Measurements from ENCODE around the gene PLXDC2. TPM values are rescaled to one million over a fixed set of nuclear protein-coding genes. Genes with fewer than 3 reads are reported as not detected.

The PLXDC2 gene
- total RNA-seq, 1 donor from 2014 or later, result 1.3 TPM

GRCh38 chr10:20142311-20142710 lies 326.1 kb downstream of the PLXDC2 start:
- DNase-seq (ENCODE audit: low read depth), result no peak
- no peak for TF ChIP-seq CTCF (IDR thresholded peaks at IDR 0.05; ENCODE audit: insufficient read depth, low read length, severe bottlenecking)
- no peak for FAIRE-seq
- H3K4me3 ChIP-seq (ENCODE audit: low read depth, low read length), result no peak overlapping the region
- no peaks in the 10 kb centered on the region for H3K36me3 ChIP-seq (ENCODE audit: control insufficient read depth, insufficient read depth, low read length)
- H3K27me3 ChIP-seq (ENCODE audit: control insufficient read depth, insufficient read depth, low read length), result no peaks in the 10 kb centered on the region

- DNase-seq (ENCODE audit: low read depth), result peak; percentile 64
- Histone ChIP-seq H3K4me3 (ENCODE audit: low read depth, low read length) (no peak overlapping the region), H3K36me3 (ENCODE audit: control insufficient read depth, insufficient read depth, low read length) (no peaks in the 10 kb centered on the region), H3K27me3 (ENCODE audit: control insufficient read depth, insufficient read depth, low read length) (no peaks in the 10 kb centered on the region)
- FAIRE-seq, result no peak
- TF ChIP-seq CTCF (IDR thresholded peaks at IDR 0.05; ENCODE audit: insufficient read depth, low read length, severe bottlenecking), result no peak
Measured at GRCh38 chr10:20144268-20144667, 328.0 kb downstream of the PLXDC2 start.

GRCh38 chr10:20146004-20146403 lies 329.8 kb downstream of the PLXDC2 start:
- Histone ChIP-seq H3K36me3 (ENCODE audit: control insufficient read depth, insufficient read depth, low read length) (no peaks in the 10 kb centered on the region), H3K27me3 (ENCODE audit: control insufficient read depth, insufficient read depth, low read length) (no peaks in the 10 kb centered on the region), H3K4me3 (ENCODE audit: low read depth, low read length) (no peak overlapping the region)
- FAIRE-seq (no peak), DNase-seq (ENCODE audit: low read depth) (no peak)
- TF ChIP-seq CTCF (IDR thresholded peaks at IDR 0.05; ENCODE audit: insufficient read depth, low read length, severe bottlenecking), result no peak

GRCh38 chr10:20147684-20148083 lies 331.5 kb downstream of the PLXDC2 start:
- no peak for DNase-seq (ENCODE audit: low read depth)
- Histone ChIP-seq H3K36me3 (ENCODE audit: control insufficient read depth, insufficient read depth, low read length) (no peaks in the 10 kb centered on the region), H3K27me3 (ENCODE audit: control insufficient read depth, insufficient read depth, low read length) (no peaks in the 10 kb centered on the region), H3K4me3 (ENCODE audit: low read depth, low read length) (no peak overlapping the region)
- FAIRE-seq, result no peak
- no peak for TF ChIP-seq CTCF (IDR thresholded peaks at IDR 0.05; ENCODE audit: insufficient read depth, low read length, severe bottlenecking)

GRCh38 chr10:20156511-20156910 lies 340.3 kb downstream of the PLXDC2 start:
- FAIRE-seq (no peak), DNase-seq (ENCODE audit: low read depth) (no peak)
- no peak for TF ChIP-seq CTCF (IDR thresholded peaks at IDR 0.05; ENCODE audit: insufficient read depth, low read length, severe bottlenecking)
- Histone ChIP-seq H3K27me3 (ENCODE audit: control insufficient read depth, insufficient read depth, low read length) (no peaks in the 10 kb centered on the region), H3K4me3 (ENCODE audit: low read depth, low read length) (no peak overlapping the region), H3K36me3 (ENCODE audit: control insufficient read depth, insufficient read depth, low read length) (no peaks in the 10 kb centered on the region)

GRCh38 chr10:20157314-20157713 lies 341.1 kb downstream of the PLXDC2 start:
- no peak for DNase-seq (ENCODE audit: low read depth)
- H3K36me3 ChIP-seq (ENCODE audit: control insufficient read depth, insufficient read depth, low read length), result no peaks in the 10 kb centered on the region
- H3K27me3 ChIP-seq (ENCODE audit: control insufficient read depth, insufficient read depth, low read length), result no peaks in the 10 kb centered on the region
- no peak for FAIRE-seq
- TF ChIP-seq CTCF (IDR thresholded peaks at IDR 0.05; ENCODE audit: insufficient read depth, low read length, severe bottlenecking), result no peak
- no peak overlapping the region for H3K4me3 ChIP-seq (ENCODE audit: low read depth, low read length)
